GM12892 (cell line): Measurements from ENCODE around the gene SLC22A13.

Source experiments
- POLR2A ChIP-seq: IDR thresholded peaks from 2 replicates; pipeline ENCODE4 v1.6.1; 2011; ENCODE audit warnings: low read depth, low read length, control low read depth
- POLR2AphosphoS5 ChIP-seq: IDR thresholded peaks from 2 replicates; pipeline ENCODE4 v1.6.1; 2011; ENCODE audit warnings: low read depth, low read length, control low read depth

- TF ChIP-seq POLR2A (no peak), POLR2AphosphoS5 (no peak)
Measured at GRCh38 chr3:38254872-38255271, 10.7 kb upstream of the SLC22A13 start.
